SH-SY5Y (cell line): Measurements from ENCODE around the gene DHX16.

Experiments used
- GATA2 ChIP-seq: IDR thresholded peaks from 2 replicates; pipeline ENCODE4 v1.6.1; 2011; ENCODE audit warnings: mild to moderate bottlenecking, low read depth, low read length
- GATA3 ChIP-seq: IDR thresholded peaks from 2 replicates; pipeline ENCODE4 v1.6.1; 2011; ENCODE audit warnings: low read depth, mild to moderate bottlenecking, low read length, moderate library complexity

DHX16 gene

GRCh38 chr6:30612687-30613248, 60.0 kb downstream of the DHX16 start:
- TF ChIP-seq GATA2 (no peak), GATA3 (no peak)

GRCh38 chr6:30612213-30612612, 60.6 kb downstream of the DHX16 start:
- TF ChIP-seq GATA2 (no peak), GATA3 (no peak)

- TF ChIP-seq GATA2, result no peak
- no peak for TF ChIP-seq GATA3
These were observed 61.0 kb downstream of the DHX16 start for GRCh38 chr6:30611856-30612194.

- TF ChIP-seq GATA3 (no peak), GATA2 (no peak)
These were observed 61.5 kb downstream of the DHX16 start for GRCh38 chr6:30611150-30611855.

- TF ChIP-seq GATA3, result no peak
- no peak for TF ChIP-seq GATA2
These were observed 62.7 kb downstream of the DHX16 start for GRCh38 chr6:30610065-30610464.

DNA sequence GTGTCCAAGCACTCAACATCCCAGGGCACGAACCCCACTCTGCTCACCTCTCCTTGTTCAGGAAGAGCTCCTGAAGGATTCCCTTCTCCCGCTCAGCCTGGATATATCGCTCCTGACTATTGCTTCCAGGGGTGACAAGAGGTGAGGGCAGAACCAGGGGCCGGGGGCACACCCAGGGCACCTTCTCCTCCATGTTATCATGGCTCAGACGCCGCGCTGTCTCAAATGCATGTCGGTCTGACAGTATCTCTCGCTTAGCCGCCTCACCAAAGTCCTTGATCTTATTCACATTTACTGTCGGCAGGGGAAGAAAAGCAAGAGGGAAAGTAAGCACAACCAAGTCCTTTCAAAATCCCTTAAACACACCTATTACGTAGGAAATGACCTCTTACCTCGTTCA, 68.8 kb downstream of the DHX16 start:
- TF ChIP-seq GATA3, result no peak
- TF ChIP-seq GATA2, result no peak
